B cell (primary cell): ENCODE results near the gene SCAF11. TPM values are rescaled to one million over a fixed set of nuclear protein-coding genes. Genes with fewer than 3 reads are reported as not detected.

Experiments
- ATAC-seq: fragments of 200-7000 bp; cut with Tn5 transposase; one replicate; pipeline ENCODE4 v1.10.0; 2021; ENCODE audit warnings: low read depth, mild to moderate bottlenecking, moderate number of reproducible peaks, moderate library complexity
- CTCF ChIA-PET: fragments of 350-600 bp; sonication (Branson Sonifier 250); formaldehyde crosslinking; loops from one replicate; lab custom pipeline; 2021; ENCODE audit warnings: antibody characterized with exemption, inconsistent platforms; lab: Charles Lee
- POLR2A ChIA-PET: fragments of 350-600 bp; sonication (Branson Sonifier 250); formaldehyde crosslinking; loops from one replicate; lab custom pipeline; 2021; ENCODE audit warnings: antibody characterized with exemption; lab: Charles Lee
- DNase-seq: peaks from one replicate; pipeline ENCODE4 v3.0.0; 2013
- H2AFZ ChIP-seq: 2 replicates; pipeline ENCODE4 v1.6.1; 2012; ENCODE audit warnings: mild to moderate bottlenecking, low read depth, low read length; ENCODE audit not compliant: insufficient read depth, poor library complexity, severe bottlenecking
- H3K27ac ChIP-seq, 2 donors: 1 replicate in 1 of 2; 2 replicates in 1 of 2; pipeline ENCODE4 v1.5.1; 2012 to 2013; ENCODE audit warnings: low read length in 2 of 2, mild to moderate bottlenecking in 2 of 2, moderate library complexity in 1 of 2
- H3K27me3 ChIP-seq, 4 experiments: fragments of 200-600 bp in 1 of 4; sonication (generic) in 1 of 4; replicated peaks in 1 of 4; 1 replicate in 2 of 4; 2 replicates in 2 of 4; pipeline versions ENCODE4 v1.6.1 to v1.7.0; 2013 to 2016; ENCODE audit warnings: low read length in 3 of 4, mild to moderate bottlenecking in 2 of 4, mixed read lengths in 1 of 4, moderate library complexity in 1 of 4; ENCODE audit not compliant: insufficient read depth in 4 of 4, control insufficient read depth in 3 of 4; ENCODE audit errors: control extremely low read depth in 1 of 4
- H3K36me3 ChIP-seq, 2 experiments: replicated peaks in 1 of 2; 1 replicate in 1 of 2; 2 replicates in 1 of 2; pipeline versions ENCODE4 v1.6.1 to v1.7.1; 2013; ENCODE audit warnings: low read length in 1 of 2; ENCODE audit not compliant: insufficient read depth in 2 of 2, control insufficient read depth in 1 of 2; ENCODE audit errors: control extremely low read depth in 1 of 2, extremely low read depth in 1 of 2
- H3K4me1 ChIP-seq, 2 donors: fragments of 200-600 bp in 1 of 2; sonication (generic) in 1 of 2; 1 replicate in 1 of 2; 2 replicates in 1 of 2; pipeline versions ENCODE4 v1.5.1 to v1.6.1; 2013 to 2017; ENCODE audit warnings: low read length in 2 of 2; ENCODE audit not compliant: control insufficient read depth in 2 of 2, insufficient read depth in 2 of 2
- H3K4me2 ChIP-seq: replicated peaks from 2 replicates; pipeline ENCODE3; 2012; ENCODE audit warnings: mild to moderate bottlenecking, low read depth, low read length; ENCODE audit not compliant: poor library complexity, severe bottlenecking
- H3K4me3 ChIP-seq, 5 experiments: fragments of 200-600 bp in 1 of 5; sonication (generic) in 1 of 5; 1 replicate in 3 of 5; 2 replicates in 2 of 5; pipeline versions ENCODE4 v1.5.1 to v1.7.0; 2011 to 2016; ENCODE audit warnings: low read length in 4 of 5, mild to moderate bottlenecking in 4 of 5, low read depth in 2 of 5, control low read depth in 1 of 5, moderate library complexity in 1 of 5; ENCODE audit not compliant: insufficient read depth in 1 of 5; ENCODE audit errors: control extremely low read depth in 1 of 5, extremely low read depth in 1 of 5
- H3K79me2 ChIP-seq: fragments of 200-600 bp; sonication (generic); one replicate; pipeline ENCODE4 v1.6.0; 2016; ENCODE audit warnings: low read length; ENCODE audit not compliant: control insufficient read depth, insufficient read depth
- H3K9ac ChIP-seq: fragments of 200-600 bp; sonication (generic); 2 replicates; pipeline ENCODE4 v1.6.1; 2017; ENCODE audit warnings: mild to moderate bottlenecking, low read length, moderate library complexity
- H3K9me3 ChIP-seq, 3 donors: one replicate each; pipeline versions ENCODE4 v1.6.1 to v1.7.1; 2013; ENCODE audit warnings: low read length in 2 of 3; ENCODE audit not compliant: control insufficient read depth in 2 of 3, insufficient read depth in 1 of 3; ENCODE audit errors: control extremely low read depth in 1 of 3
- H4K20me1 ChIP-seq: 2 replicates; pipeline ENCODE4 v1.6.0; 2012; ENCODE audit warnings: mild to moderate bottlenecking, low read length; ENCODE audit not compliant: insufficient read depth, control insufficient read depth, poor library complexity, severe bottlenecking
- H3K27ac Mint-ChIP-seq: one replicate; pipeline ENCODE4 v1.8.0; 2021; ENCODE audit warnings: mixed read lengths
- H3K27me3 Mint-ChIP-seq: one replicate; pipeline ENCODE4 v1.8.0; 2021; ENCODE audit warnings: mixed read lengths
- H3K4me1 Mint-ChIP-seq: one replicate; pipeline ENCODE4 v1.8.0; 2021; ENCODE audit warnings: mixed read lengths
- H3K4me3 Mint-ChIP-seq: one replicate; pipeline ENCODE4 v1.8.0; 2021; ENCODE audit warnings: mixed read lengths
- H3K9me3 Mint-ChIP-seq: one replicate; pipeline ENCODE4 v1.8.0; 2022; ENCODE audit warnings: mixed read lengths; ENCODE audit not compliant: insufficient read depth
- CTCF ChIP-seq: fragments of 200-600 bp; IDR thresholded peaks from one replicate; pipeline ENCODE4 v1.8.0; 2022; ENCODE audit warnings: antibody characterized with exemption, mild to moderate bottlenecking
- EZH2 ChIP-seq: IDR thresholded peaks from 2 replicates; pipeline ENCODE4 v1.6.1; 2012; ENCODE audit warnings: borderline replicate concordance, low read depth, mild to moderate bottlenecking, moderate library complexity, low read length; ENCODE audit not compliant: insufficient read depth, poor library complexity, severe bottlenecking
- WGBS: methylation state at CpG from one replicate; pipeline ENCODE4 v1.1.5; 2013; ENCODE audit warnings: missing lambda C conversion rate; ENCODE audit not compliant: insufficient coverage; 5-methylcytosine and 5-hydroxymethylcytosine counted together
- intact Hi-C: fragments of 100-400 bp; cut with micrococcal nuclease; formaldehyde crosslinking; loops from one replicate; pipeline ENCODE4 v1.10.0; 2022
- polyA plus RNA-seq: library from polyadenylated mRNA; depleted of rRNA; stranded (reverse); fragments of >200 nt; gene quantifications from 2 replicates; pipeline ENCODE4 v1.2.3, GENCODE V29; 2012
- total RNA-seq, 2 donors: library from RNA; stranded (reverse); fragments of 120-200 nt in 1 of 2; gene quantifications; 1 replicate in 1 of 2; 2 replicates in 1 of 2; pipeline versions ENCODE4 v1.2.3 to v1.2.4, GENCODE V29; 2013 to 2022

Gene SCAF11
- total and polyA plus RNA-seq, 2 donors (not counting 1 experiment from before 2014, with no cell fraction given) = 76.1 to 247 TPM

- Histone ChIP-seq H3K9me3 (peaks cover 0 to 7% (median 0%) of the 10 kb centered on the region in 3 donors), H3K4me1 (peaks cover 3% of the 10 kb centered on the region in 2 donors), H3K4me2 (no peak overlapping the region), H3K27ac (no peak overlapping the region), H3K4me3 (no peak overlapping the region), H3K9ac (no peak overlapping the region), H2AFZ (no peak overlapping the region), H3K36me3 (peaks cover 2 to 6% of the 10 kb centered on the region in 2 experiments), H4K20me1 (no peaks in the 10 kb centered on the region), H3K79me2 (no peaks in the 10 kb centered on the region), H3K27me3 (no peaks in the 10 kb centered on the region)
- no peak for DNase-seq
- POLR2A ChIA-PET = no interaction called here
- Mint-ChIP-seq H3K4me1 (peaks cover 20% of the 10 kb centered on the region), H3K27ac (no peak overlapping the region), H3K4me3 (no peak overlapping the region), H3K27me3 (no peaks in the 10 kb centered on the region), H3K9me3 (no peaks in the 10 kb centered on the region)
- TF ChIP-seq CTCF (no peak), EZH2 (no peak)
- no CpG with 5 or more reads among the region's 2 CpGs for WGBS
- CTCF ChIA-PET = no interaction called here
- ATAC-seq = no peak
- intact Hi-C loops = no loop called here
Observed at GRCh38 chr12:45913631-45914030, 76.7 kb downstream of the SCAF11 start.

- no peak overlapping the region for H3K4me2 ChIP-seq
- ATAC-seq = no peak
- H3K27ac Mint-ChIP-seq = no peak overlapping the region
- H3K9me3 Mint-ChIP-seq = no peaks in the 10 kb centered on the region
- H3K9ac ChIP-seq = no peak overlapping the region
- DNase-seq = no peak
- H2AFZ ChIP-seq = no peak overlapping the region
- H3K79me2 ChIP-seq = no peaks in the 10 kb centered on the region
- 100% methylated on average over 1 of the region's 3 CpGs for WGBS
- H3K27ac ChIP-seq = no peak overlapping the region
- no peak overlapping the region for H3K4me3 ChIP-seq
- no peaks in the 10 kb centered on the region for H3K9me3 ChIP-seq
- H3K27me3 Mint-ChIP-seq = no peaks in the 10 kb centered on the region
- H3K4me1 ChIP-seq = peaks cover 3 to 8% of the 10 kb centered on the region in 2 donors
- H3K36me3 ChIP-seq = peaks cover 0 to 4% of the 10 kb centered on the region in 2 experiments
- H3K4me1 Mint-ChIP-seq = peaks cover 26% of the 10 kb centered on the region
- ChIA-PET POLR2A (no interaction called here), CTCF (no interaction called here)
- H3K27me3 ChIP-seq = no peaks in the 10 kb centered on the region
- TF ChIP-seq EZH2 = no peak
- TF ChIP-seq CTCF = no peak
- no peak overlapping the region for H3K4me3 Mint-ChIP-seq
- intact Hi-C loops = no loop called here
- H4K20me1 ChIP-seq = no peaks in the 10 kb centered on the region
Observed at GRCh38 chr12:45912774-45913173, 77.6 kb downstream of the SCAF11 start.
